Transverse colon (tissue), 4 donors: ENCODE results near the gene TRPV3. TPM values are rescaled to one million over a fixed set of nuclear protein-coding genes. Genes with fewer than 3 reads are reported as not detected.

Source experiments
- DNase-seq: peaks from one replicate; pipeline ENCODE4 v3.0.0-alpha.2; 2019
- H3K27ac ChIP-seq, 4 donors: fragments of 200-600 bp; sonication (generic); 2 replicates each; pipeline ENCODE4 v1.5.1; 2016 to 2018; ENCODE audit warnings: inconsistent platforms in 4 of 4
- H3K27me3 ChIP-seq: fragments of 200-600 bp; sonication (generic); 2 replicates; pipeline ENCODE4 v1.5.1; 2017; ENCODE audit warnings: inconsistent platforms
- H3K36me3 ChIP-seq, 4 donors: fragments of 200-600 bp; sonication (generic); 2 replicates each; pipeline ENCODE4 v1.5.1; 2017 to 2019; ENCODE audit warnings: inconsistent platforms in 4 of 4
- H3K4me1 ChIP-seq, 4 donors: fragments of 200-600 bp; sonication (generic); 2 replicates each; pipeline ENCODE4 v1.5.1; 2017 to 2020; ENCODE audit warnings: inconsistent platforms in 4 of 4
- H3K4me3 ChIP-seq, 4 donors: fragments of 200-600 bp; sonication (generic); 1 replicate in 1 of 4; 2 replicates in 3 of 4; pipeline versions ENCODE4 v1.5.1 to v1.6.1; 2017 to 2019; ENCODE audit warnings: inconsistent platforms in 4 of 4
- H3K9me3 ChIP-seq, 2 donors: fragments of 200-600 bp; sonication (generic); 2 replicates each; pipeline ENCODE4 v1.5.1; 2017 to 2019; ENCODE audit warnings: inconsistent platforms in 2 of 2
- CTCF ChIP-seq, 5 experiments: fragments of 200-600 bp in 3 of 5; fragments of 450-650 bp in 2 of 5; sonication (generic) in 3 of 5; IDR thresholded peaks; 1 replicate in 2 of 5; 2 replicates in 3 of 5; pipeline ENCODE4 v1.5.1; 2016 to 2017; ENCODE audit warnings: antibody characterized with exemption in 5 of 5, inconsistent platforms in 3 of 5, mild to moderate bottlenecking in 2 of 5, moderate library complexity in 1 of 5
- EP300 ChIP-seq: sonication (generic); formaldehyde crosslinking; IDR thresholded peaks from one replicate; pipeline ENCODE4 v1.6.1; 2017; ENCODE audit warnings: antibody characterized with exemption, low read depth
- POLR2A ChIP-seq: fragments of 450-650 bp; IDR thresholded peaks from one replicate; pipeline ENCODE4 v1.6.1; 2016; ENCODE audit warnings: antibody characterized with exemption, mild to moderate bottlenecking, moderate library complexity
- POLR2AphosphoS5 ChIP-seq, 3 donors: sonication (generic); formaldehyde crosslinking; IDR thresholded peaks; one replicate each; pipeline ENCODE4 v1.6.1; 2016; ENCODE audit warnings: antibody characterized with exemption in 3 of 3
- WGBS, 2 donors: methylation state at CpG; one replicate each; pipeline ENCODE4 v1.1.5; 2018; ENCODE audit warnings: low coverage in 1 of 2; 5-methylcytosine and 5-hydroxymethylcytosine counted together
- in situ Hi-C, 4 donors: fragments of 200-750 bp; cut with MboI; loops; one replicate each; pipeline versions ENCODE4 v1.15.0 to v1.15.1; 2017; ENCODE audit warnings: low sequenced_read_pairs in 3 of 4, low pct_ligation_motif_present in 1 of 4, low pct_unique_long_range_greater_than_20kb in 1 of 4
- intact Hi-C: fragments of 100-400 bp; cut with DNase I; formaldehyde crosslinking; loops from one replicate; pipeline ENCODE4 v1.15.1; 2023; ENCODE audit warnings: low total_unique reads
- total RNA-seq, 4 donors: library from RNA; depleted of rRNA; stranded (reverse); fragments of >200 nt; gene quantifications; one replicate each; pipeline ENCODE4 v1.1.0, GENCODE V29; 2016

TRPV3 gene
- total RNA-seq, 4 donors from 2014 or later, result 0.20 to 7.1 (median 3.7) TPM

GRCh38 chr17:3546521-3546920 lies 11.1 kb downstream of the TRPV3 start:
- Histone ChIP-seq H3K4me1 (peaks cover 0 to 5% (median 1%) of the 10 kb centered on the region in 4 donors), H3K4me3 (no peak overlapping the region), H3K9me3 (no peaks in the 10 kb centered on the region), H3K27me3 (no peaks in the 10 kb centered on the region), H3K27ac (no peak overlapping the region), H3K36me3 (no peaks in the 10 kb centered on the region)
- 96% methylated on average over 5 of the region's 5 CpGs; no CpG with 5 or more reads in 1 of the 2 donors for WGBS, 2 donors
- intact Hi-C loops (no loop called here), in situ Hi-C loops (no loop called here)
- TF ChIP-seq POLR2AphosphoS5 (IDR thresholded peaks at IDR 0.05), result no peak
- no peak for TF ChIP-seq CTCF (IDR thresholded peaks at IDR 0.05)
- no peak for TF ChIP-seq POLR2A
- no peak for TF ChIP-seq EP300
- DNase-seq, result peak; percentile 29

DNA sequence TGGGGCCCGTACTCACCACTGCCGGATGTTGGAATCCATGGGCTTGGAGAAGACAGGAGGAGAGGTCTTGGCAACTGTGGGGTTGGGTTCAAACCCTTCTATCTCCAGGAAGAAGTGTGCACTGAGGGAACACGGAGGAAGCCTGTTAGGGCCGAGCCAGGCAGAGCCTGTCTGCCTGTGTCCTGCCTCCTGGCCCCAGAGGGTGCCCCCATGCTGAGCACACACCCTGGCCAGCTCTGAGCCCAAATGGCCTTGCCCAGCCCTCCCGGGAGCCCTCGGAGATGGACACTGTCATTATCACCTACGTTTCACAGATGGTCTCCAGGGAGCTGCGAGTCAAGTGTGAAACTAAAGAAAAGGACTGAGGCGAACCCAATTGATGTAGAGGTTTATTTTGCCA lies 12.5 kb downstream of the TRPV3 start:
- DNase-seq, result no peak
- Histone ChIP-seq H3K27ac (no peak overlapping the region), H3K4me1 (no peaks in the 10 kb centered on the region), H3K9me3 (no peaks in the 10 kb centered on the region), H3K36me3 (no peaks in the 10 kb centered on the region), H3K27me3 (no peaks in the 10 kb centered on the region), H3K4me3 (no peak overlapping the region)
- intact Hi-C loops, result no loop called here
- no peak for TF ChIP-seq EP300
- no peak for TF ChIP-seq POLR2AphosphoS5 (IDR thresholded peaks at IDR 0.05)
- no peak for TF ChIP-seq CTCF (IDR thresholded peaks at IDR 0.05)
- no peak for TF ChIP-seq POLR2A
- in situ Hi-C loops, result no loop called here
- WGBS, 2 donors, result 80 to 81% methylated on average over 2 to 9 of the region's 9 CpGs

- WGBS, 2 donors, result 87% methylated on average over 5 of the region's 5 CpGs; no CpG with 5 or more reads in 1 of the 2 donors
- no peaks in the 10 kb centered on the region for H3K36me3 ChIP-seq
- in situ Hi-C loops, result no loop called here
Observed at GRCh38 chr17:3544365-3544764, 13.2 kb downstream of the TRPV3 start.

DNA sequence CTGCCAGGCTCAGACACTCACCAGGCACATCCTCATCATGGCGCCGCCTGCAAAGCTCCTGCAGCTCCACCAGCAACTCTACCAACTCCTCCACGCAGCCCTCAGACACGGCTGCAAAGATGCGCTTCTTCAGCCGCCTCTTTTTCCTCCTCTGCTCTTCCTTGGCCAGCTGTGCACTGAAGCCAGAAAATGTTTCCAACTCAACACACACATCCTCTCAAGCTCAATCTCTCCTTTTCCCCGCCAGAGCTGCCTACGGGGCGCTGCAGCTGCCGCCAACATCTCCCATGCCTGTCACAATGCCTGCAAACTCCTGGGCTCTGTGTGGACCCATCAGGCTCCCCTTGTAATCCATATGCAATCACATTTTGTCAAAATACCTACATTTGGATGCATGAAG lies 14.2 kb downstream of the TRPV3 start:
- Histone ChIP-seq H3K27ac (no peak overlapping the region), H3K4me3 (no peak overlapping the region), H3K9me3 (no peaks in the 10 kb centered on the region), H3K36me3 (no peaks in the 10 kb centered on the region), H3K27me3 (no peaks in the 10 kb centered on the region), H3K4me1 (no peaks in the 10 kb centered on the region)
- intact Hi-C loops, result no loop called here
- TF ChIP-seq POLR2A (no peak), CTCF (IDR thresholded peaks at IDR 0.05) (no peak)
- in situ Hi-C loops, result no loop called here
- DNase-seq, result no peak
- 62 to 79% methylated on average over 6 to 10 of the region's 10 CpGs for WGBS, 2 donors

More at GRCh38 chr17:3544365-3544764, 13.2 kb downstream of the TRPV3 start:
- H3K9me3 ChIP-seq, result no peaks in the 10 kb centered on the region
- no peak overlapping the region for H3K27ac ChIP-seq
- TF ChIP-seq CTCF (IDR thresholded peaks at IDR 0.05) (no peak), EP300 (no peak), POLR2AphosphoS5 (IDR thresholded peaks at IDR 0.05) (no peak), POLR2A (no peak)
- H3K4me1 ChIP-seq, result no peaks in the 10 kb centered on the region
- no peak overlapping the region for H3K4me3 ChIP-seq
- no peak for DNase-seq
- no peaks in the 10 kb centered on the region for H3K27me3 ChIP-seq
- intact Hi-C loops, result no loop called here
